A673 (cell line): ENCODE results near the gene SDF2.

Experiments
- EZH2 ChIP-seq: fragments of 200-600 bp; sonication (generic); IDR thresholded peaks from 2 replicates; pipeline ENCODE4 v1.6.1; 2017; ENCODE audit warnings: borderline replicate concordance, low read depth, mild to moderate bottlenecking, mixed read lengths, antibody characterized with exemption, low read length; ENCODE audit not compliant: poor library complexity, severe bottlenecking
- TF ChIP-seq, protein P1 (sequence below): fragments of 300-800, 200-600 bp; sonication (generic); conservative IDR thresholded peaks from 2 replicates; pipeline ENCODE4 v1.5.1; 2017; ENCODE audit warnings: low read depth, mild to moderate bottlenecking, antibody characterized with exemption, low read length, moderate library complexity, mixed read lengths

DNA sequence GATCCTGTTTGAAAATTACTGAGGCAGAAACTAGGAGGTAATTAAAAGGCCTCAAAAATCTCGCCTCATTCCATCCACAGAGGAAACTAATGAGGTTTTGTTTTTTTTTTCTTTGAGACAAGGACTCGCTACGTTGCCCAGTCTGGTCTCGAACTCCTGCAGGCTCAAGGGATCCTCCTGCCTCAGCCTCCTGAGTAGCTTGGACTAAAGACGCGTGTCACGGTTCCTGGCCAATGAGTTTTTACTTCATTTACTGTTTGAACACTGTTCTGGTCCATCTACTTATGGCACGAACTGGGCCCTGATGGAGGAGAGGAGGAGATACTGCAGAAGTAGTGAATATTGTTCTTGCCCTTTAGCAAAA, 16.1 kb downstream of the SDF2 start:
- TF ChIP-seq, protein P1, sequence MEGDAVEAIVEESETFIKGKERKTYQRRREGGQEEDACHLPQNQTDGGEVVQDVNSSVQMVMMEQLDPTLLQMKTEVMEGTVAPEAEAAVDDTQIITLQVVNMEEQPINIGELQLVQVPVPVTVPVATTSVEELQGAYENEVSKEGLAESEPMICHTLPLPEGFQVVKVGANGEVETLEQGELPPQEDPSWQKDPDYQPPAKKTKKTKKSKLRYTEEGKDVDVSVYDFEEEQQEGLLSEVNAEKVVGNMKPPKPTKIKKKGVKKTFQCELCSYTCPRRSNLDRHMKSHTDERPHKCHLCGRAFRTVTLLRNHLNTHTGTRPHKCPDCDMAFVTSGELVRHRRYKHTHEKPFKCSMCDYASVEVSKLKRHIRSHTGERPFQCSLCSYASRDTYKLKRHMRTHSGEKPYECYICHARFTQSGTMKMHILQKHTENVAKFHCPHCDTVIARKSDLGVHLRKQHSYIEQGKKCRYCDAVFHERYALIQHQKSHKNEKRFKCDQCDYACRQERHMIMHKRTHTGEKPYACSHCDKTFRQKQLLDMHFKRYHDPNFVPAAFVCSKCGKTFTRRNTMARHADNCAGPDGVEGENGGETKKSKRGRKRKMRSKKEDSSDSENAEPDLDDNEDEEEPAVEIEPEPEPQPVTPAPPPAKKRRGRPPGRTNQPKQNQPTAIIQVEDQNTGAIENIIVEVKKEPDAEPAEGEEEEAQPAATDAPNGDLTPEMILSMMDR, result no peak
- no peak for TF ChIP-seq EZH2
